Stomach (tissue), 9 donors: ENCODE results near the gene NQO1. TPM values are rescaled to one million over a fixed set of nuclear protein-coding genes. Genes with fewer than 3 reads are reported as not detected.
A peak's percentile ranks its signal among the peaks of the same experiment; 100 is the strongest.
"Not testable (repeated sequence)": the region's sequence is repeated elsewhere in the genome, so short reads cannot be mapped to it uniquely, and the experiment has no call there.

Experiments
- DNase-seq, 2 donors: peaks; one replicate each; pipeline versions ENCODE4 v3.0.0 to v3.0.0-alpha.2; 2013 to 2019
- H3K27ac ChIP-seq, 5 donors: fragments of 200-600 bp in 4 of 5; sonication (generic) in 4 of 5; one replicate each; pipeline ENCODE4 v1.5.1; 2013 to 2019; ENCODE audit warnings: mild to moderate bottlenecking in 1 of 5, moderate library complexity in 1 of 5
- H3K27me3 ChIP-seq, 3 donors: fragments of 200-600 bp; sonication (generic); one replicate each; pipeline ENCODE4 v1.5.1; 2017 to 2019; ENCODE audit warnings: mixed run types in 1 of 3
- H3K36me3 ChIP-seq, 4 donors: fragments of 200-600 bp; sonication (generic); 1 replicate in 3 of 4; 2 replicates in 1 of 4; pipeline ENCODE4 v1.5.1; 2016 to 2019
- H3K4me1 ChIP-seq, 4 donors: fragments of 200-600 bp; sonication (generic); one replicate each; pipeline ENCODE4 v1.5.1; 2016 to 2019
- H3K4me3 ChIP-seq, 4 donors: fragments of 200-600 bp; sonication (generic) in 3 of 4; one replicate each; pipeline ENCODE4 v1.5.1; 2016 to 2019; ENCODE audit warnings: mild to moderate bottlenecking in 1 of 4
- H3K9me3 ChIP-seq, 4 donors: fragments of 200-600 bp; sonication (generic); one replicate each; pipeline ENCODE4 v1.5.1; 2016 to 2019
- CTCF ChIP-seq, 7 experiments: fragments of 450-650 bp in 4 of 7; fragments of 200-600 bp in 3 of 7; sonication (generic) in 3 of 7; IDR thresholded peaks; one replicate each; pipeline ENCODE4 v1.5.1; 2016 to 2019; ENCODE audit warnings: antibody characterized with exemption in 7 of 7, control low read depth in 2 of 7, mild to moderate bottlenecking in 1 of 7
- EP300 ChIP-seq: sonication (generic); formaldehyde crosslinking; IDR thresholded peaks from one replicate; pipeline ENCODE4 v1.6.1; 2017; ENCODE audit warnings: antibody characterized with exemption
- POLR2A ChIP-seq, 4 donors: fragments of 450-650 bp; IDR thresholded peaks; one replicate each; pipeline ENCODE4 v1.6.1; 2016; ENCODE audit warnings: antibody characterized with exemption in 4 of 4, control low read depth in 2 of 4, mild to moderate bottlenecking in 1 of 4, moderate library complexity in 1 of 4
- POLR2AphosphoS5 ChIP-seq, 3 donors: sonication (generic); formaldehyde crosslinking; IDR thresholded peaks; one replicate each; pipeline ENCODE4 v1.6.1; 2016; ENCODE audit warnings: antibody characterized with exemption in 3 of 3
- WGBS, 5 donors: extraction: QIAGEN DNeasy Blood & Tissue Kit in 3 of 5; methylation state at CpG; one replicate each; pipeline versions ENCODE4 v1.1.5 to v1.1.7; 2013 to 2018; 5-methylcytosine and 5-hydroxymethylcytosine counted together
- intact Hi-C: fragments of 100-400 bp; cut with DNase I; formaldehyde crosslinking; loops from one replicate; pipeline ENCODE4 v1.15.1; 2023; ENCODE audit warnings: low total_unique reads
- polyA plus RNA-seq, 3 donors: library from polyadenylated mRNA; stranded (reverse); fragments of 200-250 nt; gene quantifications; one replicate each; pipeline ENCODE4 v1.2.3, GENCODE V29; 2013
- total RNA-seq, 5 donors: library from RNA; depleted of rRNA; stranded (reverse); fragments of >200 nt; gene quantifications; one replicate each; pipeline versions ENCODE4 v1.1.0 to v1.2.3, GENCODE V29; 2014 to 2016
- donor health status: healthy with polysubstance abuse.
- donor health status: Bipolar disorder and iron deficiency.
- donor health status: healthy.

The NQO1 gene
- total and polyA plus RNA-seq, 8 donors = 58.8 to 1,232 (median 202) TPM

GRCh38 chr16:69762814-69763598 is 36.6 kb upstream of the NQO1 start:
- no peaks in the 10 kb centered on the region for H3K9me3 ChIP-seq
- H3K27ac ChIP-seq = peak overlapping the region; percentile 93 to 97 (median 94)
- TF ChIP-seq CTCF (IDR thresholded peaks at IDR 0.05) (no peak), POLR2A (IDR thresholded peaks at IDR 0.05) (no peak), EP300 (no peak), POLR2AphosphoS5 (IDR thresholded peaks at IDR 0.05) (peak in 1 of 3 donors; percentile 6)
- peaks cover 16 to 50% (median 36%) of the 10 kb centered on the region in 4 donors for H3K4me1 ChIP-seq
- intact Hi-C loops = no loop called here
- no peaks in the 10 kb centered on the region for H3K36me3 ChIP-seq
- peak overlapping the region; percentile 82 to 96 (median 94) for H3K4me3 ChIP-seq
- 2 to 5% (median 4%) methylated on average over 14 of the region's 14 CpGs for WGBS, 5 donors
- peak in 1 of 2 donors; percentile 74 for DNase-seq
- no peaks in the 10 kb centered on the region for H3K27me3 ChIP-seq

DNA sequence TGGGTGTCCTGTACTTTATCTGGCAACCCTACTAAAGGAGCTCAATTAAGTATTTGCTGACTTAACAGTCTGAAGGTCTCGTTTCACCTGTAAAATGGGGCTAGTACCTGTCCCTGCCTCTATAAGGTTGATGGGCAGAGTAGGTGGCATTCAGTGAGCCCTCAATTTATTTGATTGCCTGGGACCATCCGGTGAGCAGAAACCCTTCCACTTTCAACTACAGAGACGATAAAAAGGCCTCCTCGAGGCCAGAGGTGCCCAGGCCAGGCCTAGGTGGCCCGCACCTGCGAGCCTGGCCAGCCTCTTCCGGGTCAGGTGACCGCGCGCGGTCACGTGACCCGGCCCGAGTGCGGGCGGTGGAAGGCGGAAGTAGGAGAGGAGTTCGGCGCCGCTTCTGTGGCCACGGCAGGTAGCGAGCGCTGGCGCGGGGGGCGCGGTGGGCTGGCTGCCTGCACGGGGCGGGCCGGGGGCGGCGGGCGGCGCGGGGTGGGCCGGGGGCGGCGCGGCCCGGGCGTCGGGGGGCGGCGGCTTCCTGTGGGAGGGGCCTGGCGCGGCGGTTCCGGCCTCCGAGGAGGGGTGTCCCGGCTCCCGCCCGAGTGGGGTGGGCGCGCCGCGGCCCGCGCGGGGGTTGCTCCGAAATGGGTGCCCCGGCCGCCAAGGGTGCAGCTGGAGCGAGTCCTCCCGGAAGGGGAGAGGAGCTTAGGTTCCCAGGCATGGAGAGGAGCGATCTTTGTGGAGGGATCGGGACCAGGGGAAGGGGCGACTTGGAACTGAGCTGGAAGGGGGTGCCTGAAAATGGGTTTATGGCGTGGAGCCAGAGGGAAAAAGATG is 35.8 kb upstream of the NQO1 start, which contains the start of gene WWP2:
Gene WWP2 (plus strand): TSS at position 350 of the 831 bp plus-strand sequence. CDS start 24,679 bp downstream, outside the sequence.
- Histone ChIP-seq H3K9me3 (no peaks in the 10 kb centered on the region), H3K36me3 (no peaks in the 10 kb centered on the region), H3K27ac (peak within 1 kb of the TSS; percentile 93 to 97 (median 94)), H3K4me3 (peak within 1 kb of the TSS; percentile 82 to 96 (median 94)), H3K4me1 (peaks cover 16 to 43% (median 32%) of the 10 kb centered on the region in 4 donors), H3K27me3 (no peaks in the 10 kb centered on the region)
- 0 to 1% (median 1%) methylated on average over 35 to 68 of the region's 68 CpGs for WGBS, 5 donors
- DNase-seq = peak; percentile 82 to 94
- TF ChIP-seq POLR2AphosphoS5 (IDR thresholded peaks at IDR 0.05) (peak in 2 of 3 donors; percentile 57 to 72), EP300 (no peak), POLR2A (IDR thresholded peaks at IDR 0.05) (peak in 1 of 4 donors; percentile 58)
- intact Hi-C loops = no loop called here

- WGBS, 5 donors = 80 to 86% (median 83%) methylated on average over 13 of the region's 13 CpGs
- H3K27ac ChIP-seq, intact Hi-C loops, H3K36me3 ChIP-seq, H3K4me3 ChIP-seq, H3K9me3 ChIP-seq, DNase-seq, H3K27me3 ChIP-seq: not testable (repeated sequence)
- peaks cover 18 to 35% (median 29%) of the 10 kb centered on the region in 4 donors for H3K4me1 ChIP-seq
Measured at GRCh38 chr16:69757375-69757774, 31.0 kb upstream of the NQO1 start.

- no peaks in the 10 kb centered on the region for H3K27me3 ChIP-seq
- no peak for DNase-seq
- H3K36me3 ChIP-seq = peaks cover 3 to 11% (median 8%) of the 10 kb centered on the region in 4 donors
- no peak overlapping the region for H3K4me3 ChIP-seq
- 83 to 91% (median 89%) methylated on average over 10 of the region's 10 CpGs for WGBS, 5 donors
- H3K9me3 ChIP-seq = no peaks in the 10 kb centered on the region
- no peak overlapping the region for H3K27ac ChIP-seq
- intact Hi-C loops = no loop called here
- peaks cover 15 to 35% (median 27%) of the 10 kb centered on the region in 4 donors for H3K4me1 ChIP-seq
- TF ChIP-seq EP300 (no peak), CTCF (IDR thresholded peaks at IDR 0.05) (no peak), POLR2AphosphoS5 (IDR thresholded peaks at IDR 0.05) (no peak), POLR2A (IDR thresholded peaks at IDR 0.05) (no peak)
Measured at GRCh38 chr16:69756705-69757104, 30.3 kb upstream of the NQO1 start.
